IPS-NIHi7 (cell line): ENCODE measurements around the gene KIAA0513.
A peak's percentile ranks its signal among the peaks of the same experiment; 100 is the strongest.
"Not testable (repeated sequence)": the region's sequence is repeated elsewhere in the genome, so short reads cannot be mapped to it uniquely, and the experiment has no call there.

Experiments
- DNase-seq: peaks from one replicate; pipeline ENCODE4 v3.0.0; 2012; ENCODE audit warnings: mixed read lengths; ENCODE audit errors: extremely low spot score

KIAA0513 gene

DNA sequence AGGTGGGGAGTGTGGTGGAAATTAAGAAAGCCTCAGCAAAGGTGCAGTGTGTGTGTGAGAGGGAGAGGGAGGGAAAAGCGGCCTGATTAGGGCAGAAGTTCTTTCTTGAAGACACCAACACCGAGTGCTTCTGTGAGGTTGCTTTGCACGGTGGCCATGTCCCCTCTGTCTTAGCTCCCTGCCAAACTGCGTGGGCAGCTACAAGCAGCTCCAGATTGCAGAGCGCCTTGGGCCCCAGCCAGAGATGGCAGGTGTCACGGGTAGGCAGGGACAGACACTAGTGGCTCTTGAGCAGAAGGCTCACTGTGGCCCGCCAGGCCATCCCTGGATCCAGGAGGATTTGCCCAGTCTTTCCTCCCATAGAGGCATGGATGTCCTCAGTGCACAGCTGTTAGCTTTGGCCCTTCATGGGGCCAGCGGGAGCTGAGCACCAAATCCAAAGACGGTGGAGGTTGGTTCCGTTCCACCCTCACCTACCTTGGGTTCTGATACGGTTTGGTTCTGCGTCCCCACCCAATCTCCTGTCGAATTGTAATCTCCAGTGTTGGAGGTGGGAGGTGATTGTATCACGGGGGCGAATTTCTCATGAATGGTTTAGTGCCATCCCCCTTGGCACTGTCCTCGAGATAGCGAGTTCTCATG lies 21.4 kb downstream of the KIAA0513 start:
- no peak for DNase-seq

DNA sequence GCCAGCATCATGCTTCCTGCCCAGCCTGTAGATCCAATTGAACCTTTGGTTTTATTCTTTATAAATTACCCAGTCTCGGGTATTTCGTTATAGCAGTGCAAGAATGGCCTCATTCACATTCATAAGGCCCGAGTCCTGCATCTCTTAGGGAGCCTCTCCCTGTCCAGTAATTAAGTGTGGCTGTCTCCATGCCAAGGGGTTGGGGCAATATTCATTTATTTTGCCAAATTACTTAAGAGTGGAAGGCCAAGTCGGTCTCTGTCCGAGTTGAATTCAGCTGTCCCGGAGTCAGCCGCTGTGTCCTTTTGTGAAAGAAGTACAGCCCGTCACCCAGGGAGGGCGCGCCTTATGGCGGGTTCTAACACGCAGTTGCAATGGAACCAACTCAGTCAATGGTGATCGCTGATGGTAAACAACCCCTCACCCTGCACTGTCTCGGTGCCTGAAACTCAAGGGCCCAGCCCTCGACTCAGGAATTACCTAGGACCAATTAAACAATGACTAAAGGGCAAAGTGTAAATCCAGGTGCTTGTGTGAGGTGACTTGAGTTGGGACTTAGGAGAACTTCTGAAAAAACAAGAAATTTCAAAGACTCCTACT lies 22.2 kb downstream of the KIAA0513 start:
- no peak for DNase-seq

DNA sequence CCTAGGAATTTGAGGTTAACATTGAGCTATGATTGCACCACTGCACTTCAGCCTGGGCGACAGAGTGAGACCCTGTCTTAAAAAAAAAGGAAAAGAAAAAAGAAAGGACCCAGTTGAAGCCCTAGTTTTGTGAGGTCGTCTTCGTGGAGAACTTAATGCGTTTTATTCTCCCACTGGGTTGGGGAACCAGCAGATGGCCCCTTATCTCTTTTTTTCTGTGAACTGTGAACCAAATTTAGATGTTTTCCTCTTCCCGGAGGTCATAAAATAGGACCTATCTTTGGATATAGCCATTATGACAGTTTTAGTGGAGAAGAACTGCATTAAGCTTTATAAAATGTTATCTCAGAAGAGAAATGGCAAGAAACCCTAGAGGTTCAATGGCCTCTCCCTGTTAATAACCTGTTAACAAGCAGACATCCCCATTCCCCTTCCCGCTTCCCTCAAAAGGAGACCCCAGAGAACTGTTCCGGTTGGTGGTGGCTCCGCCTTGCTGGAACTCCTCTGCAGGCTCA lies 23.5 kb downstream of the KIAA0513 start:
- no peak for DNase-seq

DNA sequence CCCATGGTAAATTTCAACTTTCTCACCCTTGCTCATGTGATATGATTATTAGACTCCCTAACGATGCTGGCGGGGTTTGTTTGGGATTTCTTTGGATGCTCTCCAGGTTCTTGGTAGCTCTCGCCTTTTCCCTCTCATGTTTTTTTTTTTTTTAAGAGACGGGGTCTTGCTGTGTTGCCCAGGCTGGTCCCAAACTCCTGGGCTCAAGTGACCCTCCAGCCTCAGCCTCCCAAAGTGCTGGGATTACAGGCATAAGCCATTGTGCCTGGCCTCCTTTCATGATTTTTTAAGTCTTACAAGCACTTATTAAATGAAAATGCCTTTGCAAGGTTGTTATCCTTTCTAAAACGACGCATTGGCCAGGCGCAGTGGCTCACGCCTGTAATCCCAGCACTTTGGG lies 24.1 kb downstream of the KIAA0513 start:
- DNase-seq: no peak

DNA sequence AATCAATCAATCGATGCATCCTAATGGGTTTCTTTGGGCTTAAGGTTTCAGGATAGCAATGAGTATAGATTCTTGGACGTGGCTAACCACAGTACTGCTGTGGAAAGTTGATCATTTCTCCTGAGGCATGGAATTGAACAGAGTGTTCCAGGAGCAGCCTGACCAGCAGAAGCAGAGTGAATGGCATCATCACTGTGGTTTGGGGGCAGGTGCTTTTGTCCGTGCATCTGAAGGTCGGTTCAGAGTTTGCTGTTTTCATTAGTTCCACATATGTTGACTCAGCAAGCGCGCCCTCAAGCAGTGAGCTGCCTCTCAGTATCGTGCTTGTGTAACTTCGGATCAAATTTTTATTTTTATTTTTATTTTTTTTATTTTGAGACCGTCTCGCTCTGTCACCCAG lies 24.9 kb downstream of the KIAA0513 start:
- DNase-seq: no peak

DNA sequence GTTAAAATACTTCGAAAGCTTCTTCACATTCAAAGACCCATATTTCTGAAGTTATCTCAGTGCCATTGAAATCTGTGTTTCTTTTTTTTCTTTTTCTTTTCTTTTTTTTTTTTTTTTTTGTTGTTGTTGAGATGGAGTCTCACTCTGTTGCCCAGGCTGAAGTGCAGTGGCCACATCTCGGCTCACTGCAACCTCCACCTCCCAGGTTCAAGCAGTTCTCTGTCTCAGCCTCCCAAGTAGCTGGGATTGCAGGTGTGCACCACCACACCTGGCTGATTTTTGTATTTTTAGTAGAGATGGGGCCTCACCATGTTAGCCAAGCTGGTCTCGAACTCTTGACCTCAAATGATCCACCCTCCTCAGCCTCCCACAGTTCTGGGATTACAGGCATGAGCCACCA lies 26.7 kb downstream of the KIAA0513 start:
- DNase-seq: not testable (repeated sequence)

DNA sequence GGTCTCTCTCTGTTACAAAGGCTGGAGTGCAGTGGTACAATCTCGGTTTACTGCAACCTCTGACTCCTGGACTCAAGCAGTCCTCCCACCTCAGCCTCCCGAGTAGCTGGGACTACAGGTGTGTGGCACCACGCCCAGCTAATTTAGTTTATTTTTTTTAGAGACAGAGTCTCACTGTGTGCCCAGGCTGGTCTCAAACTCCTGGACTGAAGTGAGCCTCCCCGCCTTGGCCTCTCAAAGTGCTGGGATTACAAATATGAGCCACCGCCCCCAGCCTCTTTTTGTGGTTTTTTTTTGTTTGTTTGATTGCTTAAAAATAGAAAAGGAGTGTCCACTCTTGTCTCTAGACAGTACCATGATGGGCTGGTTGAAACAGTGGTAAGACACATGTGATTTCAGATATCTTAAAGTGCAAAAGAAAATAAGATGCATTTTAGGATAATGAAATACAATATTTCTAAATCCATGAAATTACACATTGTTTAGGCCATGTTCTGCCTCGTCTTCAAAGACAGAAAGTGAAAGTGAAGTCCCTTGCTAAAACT lies 27.4 kb downstream of the KIAA0513 start:
- no peak for DNase-seq

DNA sequence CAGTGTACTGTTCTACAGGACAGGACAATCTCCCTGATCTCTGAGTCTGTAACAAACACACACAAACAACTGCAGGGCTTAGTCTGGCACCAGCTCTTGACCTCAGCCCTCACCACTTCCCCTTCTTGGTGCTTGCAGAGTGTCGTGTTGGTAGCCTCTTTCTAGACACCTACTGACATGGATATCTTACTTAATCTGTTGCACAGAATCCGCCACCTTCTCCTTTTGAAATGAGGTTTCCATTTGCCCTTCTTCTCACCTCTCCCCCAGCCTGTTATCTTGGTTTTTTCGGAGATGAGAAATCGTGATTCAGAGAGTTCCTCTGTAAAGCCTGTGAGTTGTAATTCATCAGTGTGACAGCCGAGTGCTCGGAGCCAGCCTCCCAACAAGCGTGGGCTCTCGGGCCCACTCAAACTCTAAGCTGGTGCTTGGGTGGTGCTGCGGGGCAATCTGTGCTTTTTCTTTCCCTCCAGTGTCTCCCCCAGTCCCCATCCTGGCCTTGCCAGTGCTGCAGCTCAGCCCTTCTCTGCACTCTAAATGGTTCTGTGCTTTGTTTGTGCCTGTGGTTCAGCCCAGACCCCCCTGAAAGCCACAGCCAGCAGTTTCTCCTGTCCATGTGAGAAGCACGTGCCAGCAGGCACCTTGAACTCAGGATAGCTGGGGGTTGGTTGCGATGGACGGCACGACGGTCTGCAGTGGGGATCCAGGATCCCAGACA lies 28.1 kb downstream of the KIAA0513 start:
- DNase-seq: no peak

DNA sequence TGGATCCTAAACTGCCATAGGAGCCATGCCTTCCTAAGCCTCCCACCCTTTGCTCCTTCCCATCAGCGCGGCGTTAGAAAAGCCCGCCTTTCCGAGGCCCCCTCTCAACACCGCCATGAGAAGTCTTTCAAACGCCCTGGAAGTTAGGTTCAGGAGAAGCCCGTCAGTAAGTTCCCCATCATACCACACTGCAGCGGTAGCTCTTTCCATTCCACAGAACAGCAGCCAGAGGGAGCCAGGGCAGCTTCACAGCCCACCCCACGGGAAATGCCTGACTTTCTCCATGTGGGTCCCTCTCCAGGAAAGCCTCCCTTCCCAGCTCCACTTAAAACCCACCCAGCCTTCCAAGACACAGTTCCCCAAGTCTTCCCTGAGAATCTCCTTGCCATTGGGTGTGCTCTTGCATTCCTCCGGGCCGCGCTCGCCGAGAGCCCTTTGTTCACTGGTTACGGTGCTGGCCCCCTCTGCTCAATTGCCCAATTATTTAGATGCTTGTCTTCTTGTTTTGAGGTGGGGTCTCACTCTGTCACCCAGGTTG lies 28.7 kb downstream of the KIAA0513 start:
- DNase-seq: peak; percentile 63

DNA sequence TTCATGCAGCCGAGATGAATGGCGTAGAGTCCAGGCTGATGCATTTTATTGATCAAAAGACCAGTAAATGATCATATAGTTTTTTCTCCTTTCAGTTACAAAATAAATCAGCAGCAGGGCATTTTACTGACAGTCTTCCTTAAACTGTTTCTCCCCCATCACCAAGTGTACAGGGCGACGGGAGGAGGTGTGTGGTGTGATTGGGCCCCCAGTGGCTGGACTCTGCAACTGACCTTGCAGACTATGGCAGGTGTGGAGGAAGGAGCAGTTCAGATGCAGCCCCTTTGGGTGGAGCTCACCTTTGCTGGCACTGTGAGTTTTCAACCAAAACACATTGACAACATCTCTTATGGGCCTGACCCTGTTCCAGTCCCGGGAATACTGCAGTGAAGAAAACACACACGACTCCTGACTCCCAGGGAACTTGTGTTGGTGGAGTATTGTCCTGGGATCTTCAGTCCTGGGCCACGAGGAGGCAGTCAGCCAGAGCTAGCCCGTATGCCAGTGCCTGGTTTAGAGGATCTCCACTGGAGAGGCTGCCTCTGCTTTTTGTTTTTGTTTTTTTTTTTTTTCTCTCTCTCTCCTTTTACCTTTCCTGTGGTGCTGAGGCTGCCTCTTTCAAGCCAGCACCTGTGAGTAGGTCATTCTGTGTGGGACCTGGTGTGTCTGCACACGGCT lies 29.8 kb downstream of the KIAA0513 start:
- DNase-seq: peak; percentile 74

DNA sequence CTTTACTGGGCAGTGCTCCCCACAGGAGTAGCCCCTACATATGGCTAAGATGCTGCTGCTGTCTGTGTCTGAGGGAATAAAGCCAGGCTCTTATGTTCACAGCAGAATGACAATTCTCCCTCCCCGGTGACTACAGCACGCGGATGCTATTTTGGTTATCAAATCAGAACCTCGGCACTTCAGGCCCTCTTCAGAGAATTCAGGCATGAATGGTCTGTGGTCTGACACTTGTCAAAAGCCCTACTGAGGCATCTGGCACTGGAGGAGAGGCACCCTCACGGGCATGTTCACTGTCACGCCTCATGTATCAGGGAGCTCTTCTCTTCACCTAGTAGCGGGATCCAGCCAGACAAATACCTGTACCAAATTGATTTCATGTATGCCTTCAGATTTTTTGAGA lies 30.4 kb downstream of the KIAA0513 start:
- no peak for DNase-seq

DNA sequence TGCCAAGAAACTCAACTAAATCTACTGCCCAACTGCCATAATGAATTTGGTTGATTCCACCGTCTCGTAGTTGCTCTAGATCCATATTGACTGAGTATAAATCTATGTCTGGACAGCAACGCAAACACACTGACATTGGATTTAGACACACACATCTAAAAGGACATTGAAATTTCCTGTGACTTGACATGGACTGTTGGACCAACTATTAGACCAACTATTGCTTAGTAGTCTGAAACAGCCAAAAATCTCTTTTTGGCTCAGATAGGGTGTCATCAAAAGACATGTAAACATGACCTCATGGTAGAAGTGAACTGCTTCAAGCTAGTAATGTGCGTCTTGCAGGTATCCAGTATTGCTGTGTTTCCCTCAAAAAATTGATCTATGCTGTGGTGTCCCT lies 31.3 kb downstream of the KIAA0513 start:
- no peak for DNase-seq

DNA sequence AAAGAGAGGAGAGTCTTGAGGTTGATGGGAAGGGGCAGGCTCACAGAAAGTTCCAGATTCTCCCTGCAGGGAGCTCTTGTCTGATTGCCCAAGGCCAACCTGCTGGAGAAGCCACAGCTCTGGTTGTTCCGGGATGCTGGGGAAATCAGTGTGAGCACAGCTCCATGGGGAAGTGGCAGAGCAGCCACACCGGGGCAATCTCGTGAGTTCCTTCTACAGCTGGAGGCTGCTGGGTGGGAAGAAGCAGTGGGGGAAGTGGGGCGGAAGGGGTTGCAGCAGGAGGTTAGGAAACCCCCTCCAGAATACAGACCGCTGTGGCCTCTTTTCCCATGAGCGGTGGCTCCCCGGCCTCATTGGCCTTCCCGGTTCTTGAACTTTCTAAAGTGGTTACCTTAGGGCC lies 34.0 kb downstream of the KIAA0513 start:
- no peak for DNase-seq

DNA sequence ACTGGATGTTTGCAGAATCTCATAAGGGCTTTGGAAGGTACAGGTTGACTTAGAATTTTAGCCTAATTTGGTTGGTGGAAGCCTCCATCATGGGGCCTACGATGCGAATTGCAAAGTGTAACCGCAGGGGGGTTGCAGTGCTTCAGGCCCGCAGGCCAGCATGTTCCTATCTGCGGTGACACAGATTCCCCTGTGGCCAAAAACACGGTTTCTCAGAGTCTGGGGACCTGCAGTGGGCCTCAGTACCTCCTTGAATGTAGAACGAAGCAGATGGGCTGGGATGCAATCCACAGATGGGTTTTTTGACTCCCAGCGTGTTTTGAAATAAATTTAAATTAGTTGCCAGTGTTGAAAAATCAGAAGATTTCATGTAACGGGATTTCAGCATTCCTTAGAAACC lies 34.7 kb downstream of the KIAA0513 start:
- peak; percentile 48 for DNase-seq

DNA sequence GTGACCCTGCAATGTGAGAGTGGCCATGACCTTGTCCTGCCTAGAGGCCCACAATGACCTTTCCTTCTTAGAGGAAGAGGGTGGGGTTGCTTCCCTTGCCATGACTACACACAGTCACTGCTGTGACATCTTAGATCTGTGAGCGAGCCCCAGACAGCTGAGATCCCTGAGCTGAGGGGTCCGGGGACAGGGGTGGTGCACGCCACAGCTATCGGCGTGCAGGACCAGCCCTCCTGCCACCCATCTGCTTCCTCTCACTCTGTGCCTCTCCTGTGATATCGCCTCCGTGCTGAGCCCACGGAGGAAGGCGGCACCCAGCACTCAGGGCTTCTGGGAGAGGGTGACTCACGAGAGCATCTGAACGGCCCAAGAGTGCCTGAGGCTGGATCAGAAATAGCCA lies 35.2 kb downstream of the KIAA0513 start:
- no peak for DNase-seq

DNA sequence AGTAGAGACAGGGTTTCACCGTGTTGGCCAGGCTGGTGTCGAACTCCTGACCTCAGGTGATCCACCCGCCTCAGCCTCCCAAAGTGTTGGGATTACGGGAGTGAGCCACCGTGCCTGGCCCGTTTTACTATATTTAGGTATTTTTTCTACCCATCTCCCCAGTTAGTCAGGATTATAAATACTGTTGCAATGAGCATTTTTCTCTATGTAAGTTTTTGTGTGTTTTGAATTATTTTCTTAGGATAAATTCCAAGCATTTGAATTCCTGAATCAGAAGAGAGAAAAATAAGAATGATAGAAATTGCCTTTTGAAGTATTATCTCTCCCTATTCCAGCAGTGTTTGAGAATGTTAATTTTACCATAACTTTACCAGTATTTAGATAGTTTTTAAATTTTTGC lies 36.6 kb downstream of the KIAA0513 start:
- no peak for DNase-seq

DNA sequence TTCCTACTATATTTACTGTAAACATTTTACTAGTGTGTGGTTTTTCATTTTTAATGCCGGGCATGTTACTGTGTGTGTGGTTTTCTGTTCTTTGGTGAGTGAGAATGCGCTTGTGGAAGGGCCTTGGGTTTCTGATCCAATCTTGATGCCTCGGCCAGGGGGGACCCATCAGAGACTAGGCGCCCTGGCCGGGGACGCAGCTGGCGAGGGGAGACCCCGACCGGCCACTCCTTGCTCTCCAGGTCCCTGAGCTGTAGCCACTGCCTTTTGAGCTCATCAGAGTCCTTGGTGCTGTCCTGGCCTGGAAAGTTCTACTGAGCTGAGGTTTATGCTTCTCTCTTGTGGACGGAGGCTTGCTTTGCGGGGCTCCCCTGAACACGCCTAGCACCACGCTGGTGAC lies 37.5 kb downstream of the KIAA0513 start:
- DNase-seq: no peak

DNA sequence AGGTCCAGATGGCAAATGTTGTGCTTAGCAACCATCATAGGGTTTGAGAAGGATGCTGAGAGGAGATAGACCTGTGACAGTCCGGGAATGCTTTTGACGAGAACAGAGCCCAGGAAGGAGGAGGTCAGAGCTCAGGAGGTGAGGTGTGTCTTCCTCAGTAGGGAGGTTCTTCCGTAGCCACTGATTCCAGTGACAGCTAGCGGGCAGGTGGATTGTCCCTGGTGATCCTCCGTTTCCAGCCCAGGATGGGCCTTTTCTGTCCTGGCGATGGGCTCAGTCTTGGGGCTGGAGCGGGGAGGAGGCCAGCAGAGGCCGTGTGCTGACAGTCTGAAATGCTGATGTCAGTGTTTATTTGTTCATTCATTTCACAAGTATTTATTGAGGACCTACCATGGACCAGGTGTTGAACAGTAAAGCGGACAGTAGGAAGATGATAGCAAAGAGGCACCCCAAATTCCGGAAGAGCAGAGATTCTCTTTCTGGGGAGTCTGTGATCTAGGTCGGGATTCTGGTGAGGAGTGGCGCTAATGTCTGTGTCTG lies 38.8 kb downstream of the KIAA0513 start:
- DNase-seq: no peak

DNA sequence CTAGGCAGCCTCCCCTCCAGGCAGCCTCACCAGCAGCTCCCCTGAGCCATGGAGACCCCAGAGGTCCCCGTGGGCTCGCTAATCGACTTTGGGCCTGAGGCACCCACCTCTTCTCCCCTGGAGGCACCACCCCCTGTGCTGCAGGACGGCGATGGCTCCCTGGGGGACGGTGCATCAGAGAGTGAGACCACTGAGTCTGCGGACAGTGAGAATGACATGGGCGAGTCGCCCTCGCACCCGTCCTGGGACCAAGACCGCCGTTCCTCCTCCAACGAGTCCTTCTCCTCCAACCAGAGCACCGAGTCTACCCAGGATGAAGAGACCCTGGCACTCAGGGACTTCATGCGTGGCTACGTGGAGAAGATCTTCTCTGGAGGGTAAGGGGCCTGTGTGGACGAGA lies 39.4 kb downstream of the KIAA0513 start:
- no peak for DNase-seq

DNA sequence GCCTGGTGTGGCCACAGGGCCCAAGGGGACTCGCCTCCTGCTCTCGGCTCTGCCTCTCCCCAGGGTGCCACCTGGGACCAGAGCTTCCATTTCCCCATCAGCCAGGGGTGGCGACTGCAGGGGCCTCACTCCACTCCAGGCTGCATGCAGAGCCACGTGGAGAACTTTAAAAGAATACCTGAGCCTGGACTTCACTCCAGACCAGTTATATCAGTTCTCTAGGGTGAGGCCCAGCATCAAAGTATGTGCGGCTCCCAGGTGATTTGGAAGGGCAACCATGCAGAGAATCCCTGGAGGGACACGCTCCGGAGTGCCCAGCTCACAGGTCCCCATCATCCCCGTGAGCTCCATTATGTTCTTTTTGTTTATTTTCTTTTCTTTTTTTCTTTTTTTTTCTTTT lies 39.8 kb downstream of the KIAA0513 start:
- DNase-seq: no peak

DNA sequence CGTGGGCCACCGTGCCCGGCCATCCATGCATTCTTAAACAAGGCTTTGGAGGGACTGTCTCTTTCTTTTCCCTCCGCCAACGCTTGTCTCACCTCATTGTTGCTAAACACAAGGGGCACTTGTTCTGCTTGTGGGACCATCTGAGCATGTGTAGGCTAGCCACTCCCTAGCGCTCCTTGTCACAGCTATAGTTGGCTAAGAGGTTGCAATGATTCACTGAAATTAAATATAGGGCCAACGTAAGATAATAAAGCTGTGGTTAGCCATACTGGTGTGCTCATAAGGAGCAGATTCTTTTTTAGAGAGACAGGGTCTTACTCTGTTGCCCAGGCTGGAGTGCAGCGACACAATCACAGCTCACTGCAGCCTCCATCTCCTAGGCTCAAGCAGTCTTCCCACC lies 41.2 kb downstream of the KIAA0513 start:
- DNase-seq: no peak

DNA sequence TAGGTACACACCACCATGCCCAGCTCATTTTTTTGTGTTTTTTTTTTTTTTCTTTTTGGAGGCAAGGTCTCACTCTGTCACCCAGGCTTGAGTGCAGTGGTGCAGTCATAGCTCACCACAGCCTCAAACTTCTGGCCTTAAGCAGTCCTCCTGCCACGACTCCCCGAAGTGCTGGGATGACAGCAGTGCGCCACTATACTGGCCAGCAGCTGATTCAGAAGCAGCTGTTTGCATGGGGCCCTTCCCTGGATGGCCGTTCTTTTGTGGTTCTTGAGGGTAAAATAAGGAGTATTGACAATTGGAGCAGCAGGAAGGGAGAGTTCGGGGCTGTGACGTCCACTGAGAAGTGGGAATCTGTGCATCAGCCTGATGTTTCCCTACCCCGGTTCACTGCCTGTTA lies 41.6 kb downstream of the KIAA0513 start:
- DNase-seq: no peak
